Spleen (tissue), 11 donors: Measurements from ENCODE around the gene SLC30A3. TPM values are rescaled to one million over a fixed set of nuclear protein-coding genes. Genes with fewer than 3 reads are reported as not detected.
A peak's percentile ranks its signal among the peaks of the same experiment; 100 is the strongest.
"Not testable (repeated sequence)": the region's sequence is repeated elsewhere in the genome, so short reads cannot be mapped to it uniquely, and the experiment has no call there.

Source experiments
- DNase-seq: peaks from one replicate; pipeline ENCODE4 v3.0.0-alpha.2; 2020
- H3K27ac ChIP-seq, 8 donors: fragments of 200-600 bp; sonication (generic) in 7 of 8; 1 replicate in 4 of 8; 2 replicates in 4 of 8; pipeline versions ENCODE4 v1.5.0 to v1.8.0; 2016 to 2021; ENCODE audit warnings: inconsistent platforms in 4 of 8, mild to moderate bottlenecking in 4 of 8, moderate library complexity in 1 of 8
- H3K27me3 ChIP-seq, 7 donors: fragments of 200-600 bp; sonication (generic) in 6 of 7; replicated peaks in 1 of 7; 1 replicate in 4 of 7; 2 replicates in 3 of 7; pipeline versions ENCODE4 v1.5.0 to v1.8.0; 2016 to 2021; ENCODE audit warnings: inconsistent platforms in 3 of 7, mild to moderate bottlenecking in 1 of 7
- H3K36me3 ChIP-seq, 6 donors: fragments of 200-600 bp; sonication (generic) in 5 of 6; 1 replicate in 4 of 6; 2 replicates in 2 of 6; pipeline versions ENCODE4 v1.5.0 to v1.8.0; 2016 to 2021; ENCODE audit warnings: inconsistent platforms in 2 of 6
- H3K4me1 ChIP-seq, 6 donors: fragments of 200-600 bp; sonication (generic) in 5 of 6; 1 replicate in 3 of 6; 2 replicates in 3 of 6; pipeline versions ENCODE4 v1.5.0 to v1.8.0; 2016 to 2021; ENCODE audit warnings: inconsistent platforms in 3 of 6
- H3K4me3 ChIP-seq, 8 donors: fragments of 200-600 bp; sonication (generic) in 7 of 8; 1 replicate in 4 of 8; 2 replicates in 4 of 8; pipeline versions ENCODE4 v1.5.0 to v1.8.0; 2016 to 2021; ENCODE audit warnings: inconsistent platforms in 4 of 8, mild to moderate bottlenecking in 4 of 8, moderate library complexity in 2 of 8
- H3K9me3 ChIP-seq, 8 donors: fragments of 200-600 bp; sonication (generic) in 7 of 8; 1 replicate in 4 of 8; 2 replicates in 4 of 8; pipeline versions ENCODE4 v1.5.0 to v1.8.0; 2016 to 2021; ENCODE audit warnings: inconsistent platforms in 4 of 8
- CTCF ChIP-seq, 11 experiments: fragments of 200-600 bp in 7 of 11; fragments of 450-650 bp in 4 of 11; sonication (generic) in 4 of 11; IDR thresholded peaks in 8 of 11; conservative IDR thresholded peaks in 3 of 11; 1 replicate in 7 of 11; 2 replicates in 4 of 11; pipeline versions ENCODE4 v1.4.0 to v1.8.0; 2016 to 2021; ENCODE audit warnings: antibody characterized with exemption in 11 of 11, inconsistent platforms in 4 of 11, mild to moderate bottlenecking in 1 of 11
- POLR2A ChIP-seq, 3 donors: fragments of 450-650 bp; IDR thresholded peaks; one replicate each; pipeline ENCODE4 v1.5.1; 2017; ENCODE audit warnings: antibody characterized with exemption in 3 of 3, mild to moderate bottlenecking in 1 of 3
- POLR2AphosphoS5 ChIP-seq, 3 donors: sonication (generic); formaldehyde crosslinking; IDR thresholded peaks; one replicate each; pipeline ENCODE4 v1.5.1; 2017; ENCODE audit warnings: antibody characterized with exemption in 3 of 3
- WGBS, 5 donors: extraction: QIAGEN DNeasy Blood & Tissue Kit in 3 of 5; methylation state at CpG; one replicate each; pipeline versions ENCODE4 v1.1.5 to v1.1.7; 2013 to 2018; 5-methylcytosine and 5-hydroxymethylcytosine counted together
- intact Hi-C: fragments of 100-400 bp; cut with DNase I; formaldehyde crosslinking; loops from one replicate; pipeline ENCODE4 v1.15.0; 2023; ENCODE audit warnings: low total_unique reads
- polyA plus RNA-seq, 3 donors: library from polyadenylated mRNA; stranded (reverse); fragments of 200-250 nt; gene quantifications; one replicate each; pipeline ENCODE4 v1.2.1, GENCODE V29; 2013
- total RNA-seq, 7 donors: library from RNA; depleted of rRNA in 3 of 7; stranded (reverse); fragments of >200 nt in 3 of 7; fragmentation: NEBNext Ultra II Directional in 4 of 7; extraction: Animal tissue kit (Norgen Biotek cat#: 25700) in 4 of 7; gene quantifications; one replicate each; pipeline versions ENCODE4 v1.1.0 to v1.2.1, GENCODE V29; 2016 to 2021
- donor health status: healthy with polysubstance abuse.
- donor health status: DM: no; HTN: no; CAD: no; lungs with moderate emphysema.
- donor health status: DM: no; HTN: no; CAD: no.
- donor health status: Bipolar disorder and iron deficiency.
- donor health status: healthy.
- donor health status: DM: no; HTN: no; CAD: no.
- donor health status: DM: yes; HTN: yes; CAD: no.

SLC30A3 gene
- total and polyA plus RNA-seq, 10 donors: 0.05 to 0.34 (median 0.16) TPM; not detected in 5

- H3K9me3 ChIP-seq: no peaks in the 10 kb centered on the region
- DNase-seq: peak; percentile 47
- H3K27me3 ChIP-seq: peaks cover 3 to 39% (median 32%) of the 10 kb centered on the region in 7 donors
- no peak for TF ChIP-seq POLR2AphosphoS5 (IDR thresholded peaks at IDR 0.05)
- no peak for TF ChIP-seq POLR2A (IDR thresholded peaks at IDR 0.05)
- TF ChIP-seq CTCF (IDR thresholded peaks at IDR 0.05 in 8 of 11, conservative IDR thresholded peaks at IDR 0.05 in 3 of 11): peak; percentile 80 to 91 (median 86)
- H3K4me1 ChIP-seq: peaks cover 2 to 39% (median 25%) of the 10 kb centered on the region in 6 donors
- peaks cover 0 to 6% (median 0%) of the 10 kb centered on the region in 6 donors for H3K36me3 ChIP-seq
- intact Hi-C loops: no loop called here
- 21 to 33% (median 22%) methylated on average over 25 of the region's 25 CpGs for WGBS, 5 donors
- peak overlapping the region in 5 of 8 donors; percentile 36 to 67 (median 51) for H3K27ac ChIP-seq
- peak overlapping the region in 7 of 8 donors; percentile 13 to 59 (median 25) for H3K4me3 ChIP-seq
Measured at GRCh38 chr2:27303093-27304025, 40.5 kb upstream of the SLC30A3 start.

- Histone ChIP-seq H3K4me1 (peaks cover 0 to 14% (median 5%) of the 10 kb centered on the region in 6 donors), H3K27me3 (peaks cover 0 to 12% (median 7%) of the 10 kb centered on the region in 7 donors)
- H3K36me3 ChIP-seq, H3K4me3 ChIP-seq, intact Hi-C loops, H3K9me3 ChIP-seq, H3K27ac ChIP-seq: not testable (repeated sequence)
- peak; percentile 16 for DNase-seq
- 84 to 95% (median 90%) methylated on average over 4 of the region's 4 CpGs for WGBS, 5 donors
Measured at GRCh38 chr2:27300606-27301005, 37.8 kb upstream of the SLC30A3 start.

- DNase-seq: peak; percentile 62
- TF ChIP-seq POLR2AphosphoS5 (IDR thresholded peaks at IDR 0.05) (no peak), CTCF (IDR thresholded peaks at IDR 0.05 in 8 of 11, conservative IDR thresholded peaks at IDR 0.05 in 3 of 11) (no peak), POLR2A (IDR thresholded peaks at IDR 0.05) (no peak)
- WGBS, 5 donors: 81 to 89% (median 86%) methylated on average over 17 to 18 of the region's 18 CpGs
- Histone ChIP-seq H3K4me1 (peaks cover 0 to 11% (median 5%) of the 10 kb centered on the region in 6 donors), H3K27me3 (no peaks in the 10 kb centered on the region), H3K36me3 (no peaks in the 10 kb centered on the region), H3K4me3 (no peak overlapping the region), H3K9me3 (no peaks in the 10 kb centered on the region), H3K27ac (no peak overlapping the region)
- intact Hi-C loops: no loop called here
Measured at GRCh38 chr2:27298391-27299080, 35.7 kb upstream of the SLC30A3 start.

- intact Hi-C loops: no loop called here
- H3K27ac ChIP-seq: no peak overlapping the region
- no peak for TF ChIP-seq POLR2AphosphoS5 (IDR thresholded peaks at IDR 0.05)
- no peak for TF ChIP-seq CTCF (IDR thresholded peaks at IDR 0.05 in 8 of 11, conservative IDR thresholded peaks at IDR 0.05 in 3 of 11)
- TF ChIP-seq POLR2A (IDR thresholded peaks at IDR 0.05): no peak
Measured at GRCh38 chr2:27297195-27297594, 34.3 kb upstream of the SLC30A3 start.

More at GRCh38 chr2:27297195-27297594, 34.3 kb upstream of the SLC30A3 start:
- WGBS, 5 donors: 81 to 93% (median 88%) methylated on average over 3 of the region's 3 CpGs
- H3K4me3 ChIP-seq: no peak overlapping the region
- no peaks in the 10 kb centered on the region for H3K4me1 ChIP-seq
- no peaks in the 10 kb centered on the region for H3K36me3 ChIP-seq
- peaks cover 0 to 1% (median 0%) of the 10 kb centered on the region in 7 donors for H3K27me3 ChIP-seq
- H3K9me3 ChIP-seq: no peaks in the 10 kb centered on the region
- DNase-seq: no peak
